DOHH2 (cell line): ENCODE measurements around the gene TNNC1.

Experiments
- EZH2phosphoT487 ChIP-seq: fragments of 200-600 bp; sonication (generic); IDR thresholded peaks from 2 replicates; pipeline ENCODE4 v1.6.1; 2017; ENCODE audit warnings: borderline replicate concordance, mild to moderate bottlenecking, antibody characterized with exemption, low read length, moderate library complexity, mixed read lengths
- TF ChIP-seq, protein P1 (sequence below): fragments of 200-600 bp; sonication (generic); IDR thresholded peaks from one replicate; pipeline ENCODE4 v1.5.1; 2014; ENCODE audit warnings: antibody characterized with exemption, mild to moderate bottlenecking, low read depth, low read length; ENCODE audit not compliant: poor library complexity, severe bottlenecking

DNA sequence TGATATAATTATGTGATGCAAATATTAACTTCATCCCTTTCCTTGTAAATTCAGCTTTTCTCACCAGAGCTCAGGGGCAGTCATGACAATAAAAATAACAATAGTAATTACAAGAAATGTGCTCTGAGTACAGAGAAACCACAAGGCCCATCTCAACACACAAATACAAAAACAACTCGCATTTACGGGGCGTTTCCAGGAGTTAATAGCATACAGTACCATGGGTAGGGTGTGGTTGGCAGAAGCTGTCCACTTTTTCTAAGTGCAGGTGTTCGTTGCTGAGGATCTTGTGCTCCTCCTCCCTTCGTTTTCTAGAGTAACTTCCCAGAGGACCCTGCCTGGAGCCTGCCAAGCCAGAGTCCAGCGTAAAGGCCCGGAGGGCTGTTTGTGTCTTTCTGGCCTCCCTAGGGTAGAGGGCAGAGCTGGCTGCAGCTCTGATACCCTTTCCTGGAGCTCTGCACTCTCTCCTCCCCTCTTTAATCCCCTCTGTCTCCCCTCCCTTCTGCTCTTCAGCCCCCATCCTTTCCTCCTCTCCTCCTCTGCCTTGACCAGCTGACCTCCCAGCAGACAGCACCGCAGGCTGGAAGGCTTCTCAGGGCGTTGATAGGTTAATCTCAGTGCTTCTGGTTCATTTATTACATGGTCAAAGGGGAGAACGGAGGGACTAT is 20.4 kb downstream of the TNNC1 start:
- TF ChIP-seq, protein P1, sequence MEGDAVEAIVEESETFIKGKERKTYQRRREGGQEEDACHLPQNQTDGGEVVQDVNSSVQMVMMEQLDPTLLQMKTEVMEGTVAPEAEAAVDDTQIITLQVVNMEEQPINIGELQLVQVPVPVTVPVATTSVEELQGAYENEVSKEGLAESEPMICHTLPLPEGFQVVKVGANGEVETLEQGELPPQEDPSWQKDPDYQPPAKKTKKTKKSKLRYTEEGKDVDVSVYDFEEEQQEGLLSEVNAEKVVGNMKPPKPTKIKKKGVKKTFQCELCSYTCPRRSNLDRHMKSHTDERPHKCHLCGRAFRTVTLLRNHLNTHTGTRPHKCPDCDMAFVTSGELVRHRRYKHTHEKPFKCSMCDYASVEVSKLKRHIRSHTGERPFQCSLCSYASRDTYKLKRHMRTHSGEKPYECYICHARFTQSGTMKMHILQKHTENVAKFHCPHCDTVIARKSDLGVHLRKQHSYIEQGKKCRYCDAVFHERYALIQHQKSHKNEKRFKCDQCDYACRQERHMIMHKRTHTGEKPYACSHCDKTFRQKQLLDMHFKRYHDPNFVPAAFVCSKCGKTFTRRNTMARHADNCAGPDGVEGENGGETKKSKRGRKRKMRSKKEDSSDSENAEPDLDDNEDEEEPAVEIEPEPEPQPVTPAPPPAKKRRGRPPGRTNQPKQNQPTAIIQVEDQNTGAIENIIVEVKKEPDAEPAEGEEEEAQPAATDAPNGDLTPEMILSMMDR: no peak
- no peak for TF ChIP-seq EZH2phosphoT487
